HG02763 (cell line): ENCODE results near the gene TRDMT1.

ENCODE experiments used
- ATAC-seq: cut with Tn5 transposase; IDR thresholded peaks from one replicate; pipeline ENCODE4 v1.9.1; 2021; ENCODE audit warnings: mild to moderate bottlenecking, moderate library complexity; ENCODE audit not compliant: unreplicated experiment

The TRDMT1 gene

GRCh38 chr10:17200912-17201793, at the start of gene TRDMT1:
TSS of gene TRDMT1 (minus strand) at chr10:17201672. CDS start at chr10:17201634, 38 bp downstream.
- ATAC-seq = peak; percentile 96

- no peak for ATAC-seq
Measured at GRCh38 chr10:17250736-17251135, 49.3 kb upstream of the TRDMT1 start.

- ATAC-seq = no peak
Measured at GRCh38 chr10:17249820-17250219, 48.3 kb upstream of the TRDMT1 start.

GRCh38 chr10:17248964-17249363, 47.5 kb upstream of the TRDMT1 start:
- no peak for ATAC-seq

- ATAC-seq = no peak
Measured at GRCh38 chr10:17247210-17247609, 45.7 kb upstream of the TRDMT1 start.

- ATAC-seq = no peak
Measured at GRCh38 chr10:17244700-17245365, 43.4 kb upstream of the TRDMT1 start.

- no peak for ATAC-seq
Measured at GRCh38 chr10:17241611-17242333, 40.3 kb upstream of the TRDMT1 start.

GRCh38 chr10:17240616-17241015, 39.1 kb upstream of the TRDMT1 start:
- no peak for ATAC-seq

GRCh38 chr10:17240096-17240495, 38.6 kb upstream of the TRDMT1 start:
- ATAC-seq = no peak

GRCh38 chr10:17239345-17240085, 38.0 kb upstream of the TRDMT1 start:
- no peak for ATAC-seq

GRCh38 chr10:17238445-17239291, 37.2 kb upstream of the TRDMT1 start:
- ATAC-seq = no peak

GRCh38 chr10:17237915-17238444, 36.5 kb upstream of the TRDMT1 start:
- no peak for ATAC-seq

- ATAC-seq = no peak
Measured at GRCh38 chr10:17237149-17237527, 35.7 kb upstream of the TRDMT1 start.

- ATAC-seq = no peak
Measured at GRCh38 chr10:17236468-17237148, 35.1 kb upstream of the TRDMT1 start.

GRCh38 chr10:17235136-17235535, 33.7 kb upstream of the TRDMT1 start:
- no peak for ATAC-seq

- ATAC-seq = no peak
Measured at GRCh38 chr10:17234431-17234945, 33.0 kb upstream of the TRDMT1 start.

GRCh38 chr10:17233286-17233991, 32.0 kb upstream of the TRDMT1 start:
- ATAC-seq = no peak

GRCh38 chr10:17232276-17232960, 30.9 kb upstream of the TRDMT1 start:
- ATAC-seq = no peak
